Activated naive CD8-positive, alpha-beta T cell (primary cell): Measurements from ENCODE around the gene KREMEN1.
"Not testable (repeated sequence)": the region's sequence is repeated elsewhere in the genome, so short reads cannot be mapped to it uniquely, and the experiment has no call there.

ENCODE experiments used
- H3K27ac Mint-ChIP-seq: one replicate; pipeline ENCODE4 v1.8.0; 2021; ENCODE audit warnings: mixed read lengths
- H3K27me3 Mint-ChIP-seq: one replicate; pipeline ENCODE4 v1.8.0; 2021; ENCODE audit warnings: mixed read lengths
- H3K36me3 Mint-ChIP-seq: one replicate; pipeline ENCODE4 v1.8.0; 2021; ENCODE audit warnings: mixed read lengths
- H3K4me1 Mint-ChIP-seq: one replicate; pipeline ENCODE4 v1.8.0; 2021; ENCODE audit warnings: low read depth, mixed read lengths
- H3K4me3 Mint-ChIP-seq: one replicate; pipeline ENCODE4 v1.8.0; 2021; ENCODE audit warnings: mild to moderate bottlenecking, mixed read lengths
- H3K9me3 Mint-ChIP-seq: one replicate; pipeline ENCODE4 v1.8.0; 2021; ENCODE audit warnings: low read depth, mixed read lengths

Gene KREMEN1

DNA sequence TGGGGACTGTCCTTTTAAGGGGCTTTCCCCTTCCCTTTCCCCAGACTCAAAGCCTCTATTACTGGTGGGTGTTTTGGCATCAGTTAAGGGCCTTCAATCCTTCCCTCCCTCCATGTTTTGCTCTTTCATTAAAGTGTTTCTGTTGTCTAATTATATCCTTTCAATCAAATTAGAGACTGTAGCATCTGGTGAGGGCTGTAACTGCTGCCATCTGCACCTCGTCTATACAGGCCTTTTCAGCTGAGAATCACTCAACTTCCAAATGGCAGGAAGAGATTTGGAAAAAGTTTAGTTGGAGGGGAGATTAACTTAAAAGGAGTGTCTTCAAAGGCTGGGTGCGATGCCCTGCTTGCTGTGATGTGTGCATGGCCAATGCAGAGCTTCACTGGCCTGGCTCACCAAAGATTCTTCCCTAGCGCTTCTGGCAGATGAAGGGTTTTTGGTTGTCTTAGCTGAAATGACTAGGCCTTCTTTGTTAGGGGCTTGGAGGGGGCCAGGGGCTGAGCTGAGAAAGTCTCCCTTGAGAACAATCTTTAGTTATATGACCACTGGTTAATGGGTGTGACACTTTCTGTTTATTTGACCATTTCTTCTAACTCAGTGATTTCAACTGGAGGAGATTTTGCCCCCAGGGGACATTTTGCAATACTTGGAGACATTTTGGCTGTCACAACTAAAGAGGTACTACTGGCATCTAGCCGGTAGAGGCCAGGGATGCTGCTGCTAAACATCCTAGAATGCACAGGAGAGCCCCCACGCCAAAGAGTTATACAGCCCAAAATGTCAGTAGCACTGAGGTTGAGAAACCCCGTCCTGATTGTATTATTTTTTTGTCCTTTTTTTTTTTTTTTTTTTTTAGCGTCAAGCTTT, 7.5 kb downstream of the KREMEN1 start:
- H3K4me1 Mint-ChIP-seq = no peaks in the 10 kb centered on the region
- no peak overlapping the region for H3K27ac Mint-ChIP-seq
- no peak overlapping the region for H3K4me3 Mint-ChIP-seq
- no peaks in the 10 kb centered on the region for H3K9me3 Mint-ChIP-seq
- H3K27me3 Mint-ChIP-seq = peaks cover 17% of the 10 kb centered on the region
- H3K36me3 Mint-ChIP-seq = no peaks in the 10 kb centered on the region

DNA sequence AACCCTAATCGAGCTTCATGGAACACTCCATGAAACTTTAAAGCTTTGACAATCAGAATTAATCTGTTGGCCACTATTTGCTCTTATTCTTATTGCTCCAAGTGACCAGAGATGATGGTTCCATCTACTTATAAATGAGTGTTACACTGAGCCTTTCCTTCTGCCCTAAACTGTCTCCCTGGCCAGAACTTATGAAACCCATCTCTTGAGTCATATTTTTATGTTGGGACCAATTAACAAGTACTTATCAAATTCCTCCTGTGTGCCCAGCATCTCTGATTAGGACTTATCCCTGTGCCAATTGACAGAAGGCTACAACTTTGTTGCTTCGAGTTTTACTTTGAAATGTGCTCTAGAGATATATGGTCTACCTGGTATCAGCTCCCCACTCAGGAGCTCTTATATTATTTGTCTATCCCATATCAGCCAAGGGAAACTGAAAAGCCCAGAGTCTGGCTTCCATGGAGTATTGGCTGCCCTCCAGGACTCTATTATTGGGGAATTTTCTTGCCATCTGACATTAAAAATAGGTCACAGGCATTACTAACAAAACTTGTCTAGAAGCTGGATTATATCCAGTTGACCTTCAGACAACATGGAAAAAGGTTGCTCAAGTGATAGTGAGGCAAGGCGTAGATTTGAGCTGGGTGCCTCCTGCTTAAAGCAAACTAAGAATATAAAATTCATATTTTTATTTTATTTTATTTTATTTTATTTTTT, 8.8 kb downstream of the KREMEN1 start:
- Mint-ChIP-seq H3K27me3 (peaks cover 12% of the 10 kb centered on the region), H3K4me1 (no peaks in the 10 kb centered on the region)

DNA sequence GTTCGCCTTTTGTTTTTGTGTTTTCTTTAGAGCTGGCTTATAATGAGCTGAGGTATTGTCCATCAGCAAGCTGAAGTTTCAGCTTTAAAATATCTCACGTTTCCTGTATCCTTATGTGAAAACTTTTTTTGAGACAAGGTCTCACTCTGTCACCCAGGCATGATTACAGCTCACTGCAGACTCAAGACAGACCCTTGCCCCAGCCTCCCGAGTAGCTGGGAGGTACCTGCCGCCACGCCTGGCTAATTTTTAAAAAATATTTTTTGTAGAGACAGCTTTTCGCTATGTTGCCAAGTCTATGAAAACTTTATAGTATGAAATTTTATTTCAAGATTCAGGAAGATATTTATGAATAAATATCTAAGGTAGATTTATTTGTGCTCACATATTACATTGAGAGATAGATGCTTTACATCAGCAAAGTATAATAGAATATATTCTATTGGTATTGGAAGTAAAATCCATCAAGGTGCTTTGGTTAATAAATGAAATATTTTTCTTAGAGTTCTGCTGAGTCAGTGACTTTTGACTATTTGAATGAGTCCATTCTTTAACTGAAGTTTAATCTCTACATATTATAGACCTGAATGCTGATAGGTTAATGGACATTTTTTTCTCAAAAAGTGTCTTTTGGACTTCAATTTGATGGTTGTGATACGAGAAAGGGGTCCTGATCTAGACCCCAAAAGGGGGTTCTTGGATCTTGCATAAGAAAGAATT, 10.2 kb downstream of the KREMEN1 start:
- Mint-ChIP-seq H3K27ac (no peak overlapping the region), H3K9me3 (no peaks in the 10 kb centered on the region)

More for the DNA sequence above, 8.8 kb downstream of the KREMEN1 start:
- Mint-ChIP-seq H3K27ac (no peak overlapping the region), H3K36me3 (no peaks in the 10 kb centered on the region), H3K9me3 (no peaks in the 10 kb centered on the region), H3K4me3 (no peak overlapping the region)

DNA sequence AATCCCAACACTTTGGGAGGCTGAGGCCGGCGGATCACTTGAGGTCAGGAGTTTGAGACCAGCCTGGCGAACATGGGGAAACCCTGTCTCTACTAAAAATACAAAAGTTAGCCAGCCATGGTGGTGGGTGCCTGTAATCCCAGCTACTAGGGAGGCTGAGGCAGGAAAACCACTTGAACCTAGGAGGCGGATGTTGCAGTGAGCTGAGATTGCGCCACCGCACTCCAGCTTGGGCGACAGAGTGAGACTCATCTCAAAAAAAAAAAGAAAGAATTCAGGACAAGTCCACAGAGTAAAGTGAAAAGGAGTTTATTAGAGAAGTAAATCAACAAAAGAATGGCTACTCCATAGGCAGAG, 10.7 kb downstream of the KREMEN1 start:
- H3K36me3 Mint-ChIP-seq, H3K27ac Mint-ChIP-seq, H3K9me3 Mint-ChIP-seq, H3K4me3 Mint-ChIP-seq, H3K4me1 Mint-ChIP-seq, H3K27me3 Mint-ChIP-seq: not testable (repeated sequence)

More for the DNA sequence above, 10.2 kb downstream of the KREMEN1 start:
- Mint-ChIP-seq H3K4me1 (no peaks in the 10 kb centered on the region), H3K27me3 (peaks cover 11% of the 10 kb centered on the region), H3K36me3 (no peaks in the 10 kb centered on the region), H3K4me3 (no peak overlapping the region)

DNA sequence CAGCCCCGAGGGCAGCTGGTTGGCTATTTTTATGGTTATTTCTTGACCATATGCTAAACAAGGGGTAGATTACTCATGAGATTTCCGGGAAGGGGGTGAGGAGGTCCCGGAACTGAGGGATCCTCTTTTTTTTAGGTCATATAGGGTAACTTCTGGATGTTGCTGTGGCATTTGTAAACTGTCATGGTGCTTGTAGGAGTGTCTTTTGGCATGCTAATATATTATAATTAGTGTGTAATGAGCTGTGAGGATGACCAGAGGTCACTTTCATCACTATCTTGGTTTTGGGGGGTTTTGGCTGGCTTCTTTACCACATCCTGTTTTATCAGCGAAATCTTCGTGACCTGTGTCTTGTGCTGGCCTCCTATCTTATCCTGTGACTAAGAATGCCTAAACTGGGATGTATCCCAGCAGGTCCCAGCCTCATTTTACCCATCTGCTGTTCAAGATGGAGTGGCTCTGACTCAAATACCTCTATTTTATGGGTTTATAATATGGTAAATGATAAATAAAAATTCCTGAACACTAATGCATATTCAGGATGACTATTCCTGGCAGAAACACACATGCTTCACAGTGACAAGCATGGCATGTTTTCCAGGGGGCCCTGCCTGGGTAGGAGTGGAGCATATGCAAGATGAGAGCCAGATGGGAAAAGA, 11.2 kb downstream of the KREMEN1 start:
- Mint-ChIP-seq H3K4me3 (no peak overlapping the region), H3K36me3 (no peaks in the 10 kb centered on the region), H3K4me1 (no peaks in the 10 kb centered on the region), H3K27me3 (peaks cover 6% of the 10 kb centered on the region), H3K9me3 (no peaks in the 10 kb centered on the region), H3K27ac (no peak overlapping the region)

DNA sequence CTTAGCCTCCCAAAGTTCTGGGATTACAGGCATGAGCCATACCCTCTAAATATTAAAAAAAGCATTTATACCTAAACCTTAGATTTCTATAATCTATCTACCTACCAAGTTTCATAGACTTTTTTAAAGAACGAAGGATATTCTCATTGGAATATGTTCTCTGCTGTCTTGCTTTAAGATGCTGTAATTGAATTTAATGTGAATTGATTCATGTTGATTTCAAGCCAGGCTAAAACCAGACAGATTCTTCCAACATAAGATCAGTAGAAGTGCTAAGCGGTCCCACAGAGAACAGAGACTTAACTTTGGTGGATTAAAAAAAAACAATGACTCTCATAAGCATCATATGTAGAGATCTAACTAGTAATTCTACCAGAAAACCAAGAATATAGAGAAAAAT, 14.2 kb downstream of the KREMEN1 start:
- Mint-ChIP-seq H3K4me3 (no peak overlapping the region), H3K9me3 (no peaks in the 10 kb centered on the region), H3K4me1 (no peaks in the 10 kb centered on the region), H3K36me3 (no peaks in the 10 kb centered on the region), H3K27me3 (peaks cover 11% of the 10 kb centered on the region), H3K27ac (no peak overlapping the region)

DNA sequence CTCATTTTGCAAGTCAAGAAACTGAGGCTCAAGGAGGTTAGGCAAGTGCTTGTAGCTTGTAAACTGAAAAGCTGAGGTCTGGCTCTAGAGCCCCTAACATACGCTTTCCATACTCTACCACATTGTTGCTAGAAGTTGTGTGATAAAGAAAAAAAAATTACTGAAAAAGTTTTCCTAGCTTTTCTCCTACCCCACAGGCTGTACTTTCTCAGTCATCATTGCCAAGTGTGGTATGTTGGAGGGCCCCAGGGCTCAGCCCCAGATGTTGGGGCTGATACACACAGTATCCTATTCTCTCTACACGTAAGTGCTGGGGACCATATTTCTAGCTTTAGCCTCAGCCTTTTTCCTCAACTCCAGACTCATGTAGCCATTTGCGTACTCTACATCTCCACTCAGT, 16.0 kb downstream of the KREMEN1 start:
- no peak overlapping the region for H3K4me3 Mint-ChIP-seq
- no peaks in the 10 kb centered on the region for H3K4me1 Mint-ChIP-seq
- H3K27ac Mint-ChIP-seq = no peak overlapping the region
- H3K36me3 Mint-ChIP-seq = no peaks in the 10 kb centered on the region
- H3K9me3 Mint-ChIP-seq = no peaks in the 10 kb centered on the region
- peaks cover 12% of the 10 kb centered on the region for H3K27me3 Mint-ChIP-seq

DNA sequence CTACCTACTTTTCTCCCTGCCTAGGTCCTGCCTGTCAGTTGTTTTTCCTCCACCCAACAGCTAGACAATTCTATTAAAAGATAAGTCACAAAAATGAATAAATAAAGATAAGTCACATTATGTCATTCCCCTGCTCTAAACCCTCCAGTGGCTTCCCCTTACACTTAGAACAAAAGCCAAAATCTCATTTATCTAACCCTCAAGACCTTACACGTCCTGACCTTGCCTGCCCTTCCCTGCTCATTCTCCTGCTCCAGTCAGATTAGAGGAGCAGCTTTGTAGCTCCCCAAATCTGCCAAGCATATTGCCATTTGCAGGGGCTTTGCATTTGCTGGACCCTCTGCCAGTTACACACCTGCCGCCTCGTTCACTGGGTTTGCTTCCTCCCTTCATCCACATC, 16.7 kb downstream of the KREMEN1 start:
- H3K27me3 Mint-ChIP-seq = peaks cover 12% of the 10 kb centered on the region
- no peaks in the 10 kb centered on the region for H3K9me3 Mint-ChIP-seq
- no peak overlapping the region for H3K4me3 Mint-ChIP-seq
- no peaks in the 10 kb centered on the region for H3K4me1 Mint-ChIP-seq
- H3K36me3 Mint-ChIP-seq = no peaks in the 10 kb centered on the region
- no peak overlapping the region for H3K27ac Mint-ChIP-seq

DNA sequence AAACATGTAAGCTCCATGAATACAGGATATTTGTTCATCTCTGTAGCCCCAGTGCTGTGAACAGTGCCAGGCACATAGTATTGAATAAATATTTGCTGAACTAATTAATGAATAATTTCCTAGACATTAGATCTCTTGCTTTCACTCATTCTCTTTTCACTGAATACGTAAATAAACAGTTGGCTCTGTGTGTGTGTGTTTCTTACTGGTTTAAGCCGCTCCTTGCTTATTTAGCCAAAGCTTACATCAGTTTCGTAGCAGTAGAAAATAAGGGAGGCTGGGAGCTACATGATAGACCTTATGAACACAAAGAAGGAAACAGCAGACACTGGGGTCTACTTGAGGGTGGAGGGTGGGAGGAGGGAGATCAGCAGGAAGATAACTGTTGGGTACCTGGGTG, 17.2 kb downstream of the KREMEN1 start:
- Mint-ChIP-seq H3K4me1 (no peaks in the 10 kb centered on the region), H3K9me3 (no peaks in the 10 kb centered on the region), H3K27ac (no peak overlapping the region), H3K4me3 (no peak overlapping the region), H3K36me3 (no peaks in the 10 kb centered on the region), H3K27me3 (peaks cover 11% of the 10 kb centered on the region)

DNA sequence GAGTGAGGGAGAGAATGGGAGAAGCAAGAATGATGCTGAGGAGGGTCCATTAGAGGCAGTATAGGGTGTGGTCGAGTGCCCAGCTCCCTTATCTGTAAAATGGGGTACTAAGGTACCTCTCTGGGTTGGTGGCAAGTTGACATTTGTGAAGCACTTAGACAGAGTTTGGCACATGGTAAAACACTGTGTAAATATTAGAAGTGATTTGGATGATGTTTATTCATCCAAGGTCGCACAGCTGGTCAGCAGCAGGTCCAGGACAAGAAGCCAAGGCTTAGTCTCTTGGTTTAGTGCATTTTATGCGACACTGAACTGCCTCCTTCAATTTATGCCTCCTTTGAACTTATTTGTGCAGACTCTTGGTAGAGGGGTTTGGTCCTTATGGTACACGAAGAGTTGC, 19.4 kb downstream of the KREMEN1 start:
- peaks cover 9% of the 10 kb centered on the region for H3K27me3 Mint-ChIP-seq
- no peak overlapping the region for H3K4me3 Mint-ChIP-seq
- H3K36me3 Mint-ChIP-seq = no peaks in the 10 kb centered on the region
- H3K27ac Mint-ChIP-seq = no peak overlapping the region
- no peaks in the 10 kb centered on the region for H3K4me1 Mint-ChIP-seq
- H3K9me3 Mint-ChIP-seq = no peaks in the 10 kb centered on the region

DNA sequence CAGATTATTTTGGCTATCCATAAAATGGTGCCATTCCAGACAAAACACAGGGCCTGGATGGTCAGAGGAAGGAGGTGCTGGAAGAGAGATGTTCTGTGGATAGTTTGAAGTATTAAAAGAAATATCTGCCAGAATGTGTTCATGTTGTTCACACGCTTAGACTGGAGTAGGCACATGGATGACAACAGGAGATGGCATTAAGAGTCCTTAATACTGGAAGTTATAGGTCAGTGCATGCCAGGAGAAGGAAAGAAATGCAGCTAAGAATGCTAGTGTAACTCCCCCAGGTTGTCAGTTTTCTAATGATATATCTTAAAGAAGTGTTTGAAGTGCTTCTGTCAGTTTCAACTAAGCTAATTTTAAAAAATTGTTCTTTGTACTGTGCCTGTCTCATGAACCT, 20.2 kb downstream of the KREMEN1 start:
- Mint-ChIP-seq H3K4me1 (no peaks in the 10 kb centered on the region), H3K27me3 (peaks cover 7% of the 10 kb centered on the region), H3K9me3 (no peaks in the 10 kb centered on the region)

DNA sequence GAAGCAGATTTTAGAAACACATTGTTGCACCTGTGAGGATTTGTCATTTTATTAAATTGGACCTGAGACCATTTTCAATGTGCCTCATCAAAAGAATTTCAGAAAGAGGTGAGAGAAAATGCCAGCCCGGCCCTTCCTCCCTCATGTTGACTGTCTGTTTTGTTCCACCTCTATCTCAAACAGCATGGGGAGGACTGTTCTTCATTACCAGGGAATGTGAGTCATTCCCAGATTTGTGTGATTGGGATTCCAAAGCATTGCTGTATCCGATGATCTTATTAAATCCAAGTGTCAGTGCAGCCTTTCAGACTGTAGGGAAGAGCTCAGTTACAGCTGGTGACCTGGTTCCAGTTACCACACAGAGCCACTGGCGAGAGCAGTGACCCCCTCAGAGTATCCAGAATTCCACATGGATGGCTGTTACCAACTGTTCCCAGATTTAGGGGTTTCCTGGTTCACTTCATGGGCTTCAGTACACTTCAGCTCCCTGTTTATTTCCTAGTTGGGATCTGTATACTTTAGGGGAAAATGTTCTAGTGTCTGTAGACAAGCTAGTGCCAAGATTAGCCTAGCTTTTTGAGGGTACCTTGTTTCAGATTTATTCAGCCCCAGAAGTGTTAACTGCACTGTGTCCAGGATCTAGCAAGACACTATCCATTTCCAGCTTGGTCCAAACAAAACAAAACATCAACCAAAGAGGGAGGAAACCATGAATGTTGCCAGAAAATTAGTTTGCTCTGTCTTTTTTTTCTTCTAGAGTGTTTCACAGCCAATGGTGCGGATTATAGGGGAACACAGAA, 20.9 kb downstream of the KREMEN1 start:
- Mint-ChIP-seq H3K27ac (no peak overlapping the region), H3K27me3 (peaks cover 6% of the 10 kb centered on the region), H3K4me3 (no peak overlapping the region), H3K4me1 (no peaks in the 10 kb centered on the region), H3K9me3 (no peaks in the 10 kb centered on the region), H3K36me3 (no peaks in the 10 kb centered on the region)

More for the DNA sequence above, 20.2 kb downstream of the KREMEN1 start:
- Mint-ChIP-seq H3K36me3 (no peaks in the 10 kb centered on the region), H3K27ac (no peak overlapping the region), H3K4me3 (no peak overlapping the region)

DNA sequence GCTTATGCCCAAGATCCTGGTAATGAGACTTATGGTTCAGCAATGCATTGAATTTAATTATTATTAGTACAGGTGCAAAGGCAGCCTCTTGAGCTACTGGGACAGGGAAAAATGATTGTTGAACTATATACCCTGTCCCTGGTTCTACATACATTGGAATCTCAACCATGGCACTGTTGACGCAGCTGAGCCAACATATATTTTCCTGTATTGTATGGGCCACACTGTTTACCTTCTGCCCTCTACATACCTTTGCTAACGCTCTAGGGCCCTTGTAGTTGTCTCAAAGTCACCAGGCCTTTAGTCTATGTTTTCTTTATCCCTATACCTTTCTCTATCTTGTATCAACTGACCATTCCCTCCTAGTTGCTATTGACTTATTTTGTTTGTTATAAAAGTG, 22.6 kb downstream of the KREMEN1 start:
- Mint-ChIP-seq H3K4me3 (no peak overlapping the region), H3K36me3 (no peaks in the 10 kb centered on the region), H3K4me1 (no peaks in the 10 kb centered on the region), H3K9me3 (no peaks in the 10 kb centered on the region), H3K27ac (no peak overlapping the region), H3K27me3 (peaks cover 4% of the 10 kb centered on the region)
